Erythroblast (primary cell): ENCODE measurements around the gene MAD1L1.

ENCODE experiments used
- GATA1 ChIP-seq: IDR thresholded peaks from 2 replicates; pipeline ENCODE4 v1.6.1; 2011; ENCODE audit warnings: low read depth, mild to moderate bottlenecking, control low read depth, low read length, moderate library complexity
- POLR2A ChIP-seq: IDR thresholded peaks from 2 replicates; pipeline ENCODE4 v1.6.1; 2011; ENCODE audit warnings: mild to moderate bottlenecking, low read length

DNA sequence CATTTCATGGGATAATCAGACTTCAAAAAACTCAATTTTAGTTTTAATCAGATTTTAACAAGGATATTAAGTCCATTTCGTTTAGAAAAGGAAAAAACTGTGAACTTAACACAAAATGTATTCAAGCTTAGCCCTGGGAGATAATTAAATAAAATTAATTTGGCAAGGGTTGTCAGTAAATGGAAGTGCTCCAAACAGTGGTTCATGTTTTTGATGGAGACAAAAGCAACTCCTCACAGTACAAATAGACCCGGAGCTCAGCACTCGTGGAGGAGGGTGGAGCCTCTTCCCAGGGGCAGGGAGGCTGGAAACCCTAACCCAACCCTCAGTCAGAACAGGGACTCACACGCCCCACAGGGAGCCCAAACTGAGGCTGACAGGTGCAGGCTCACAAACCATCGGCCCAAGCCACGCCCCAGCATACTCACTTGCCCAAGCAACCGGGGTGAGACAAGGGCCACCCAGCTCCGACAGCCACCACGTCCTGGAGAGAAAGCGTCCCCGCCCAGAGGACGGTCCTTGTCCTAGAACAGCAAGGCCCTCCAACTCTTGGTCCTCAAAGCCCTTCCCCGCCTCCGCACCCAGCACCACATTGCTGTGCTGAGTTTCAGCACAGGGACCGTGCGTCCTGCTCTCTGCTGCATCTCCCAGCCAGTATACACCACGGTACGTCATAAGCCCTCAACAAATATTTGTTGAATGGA lies 39.8 kb downstream of the MAD1L1 start:
- TF ChIP-seq POLR2A (no peak), GATA1 (no peak)
